ENCODE results near the gene NRDC. TPM values are rescaled to one million over a fixed set of nuclear protein-coding genes. Genes with fewer than 3 reads are reported as not detected.

The NRDC gene
- total and polyA plus RNA-seq, 2 of the 8 experiments (the other 6 are each of a cell fraction or from before 2014, with no cell fraction given) = 70.2 to 182 TPM

GRCh38 chr1:51741121-51741681, 137.3 kb downstream of the NRDC start (continued):
- TF ChIP-seq CHD7 (IDR thresholded peaks at IDR 0.05; ENCODE audit: insufficient replicate concordance, low read length) (no peak), POU5F1 (IDR thresholded peaks at IDR 0.05; ENCODE audit: low read depth, low read length) (no peak), GABPA (IDR thresholded peaks at IDR 0.05; ENCODE audit: borderline replicate concordance, insufficient read depth, low read length) (no peak), MAFK (IDR thresholded peaks at IDR 0.05; ENCODE audit: low read depth, low read length) (no peak), EGR1 (IDR thresholded peaks at IDR 0.05; ENCODE audit: borderline replicate concordance, low read depth, low read length) (no peak), SRF (IDR thresholded peaks at IDR 0.05; ENCODE audit: low read depth, low read length) (no peak), POLR2A (IDR thresholded peaks at IDR 0.05; ENCODE audit: control extremely low read depth in 1 of 2, low read depth in 2 of 2, low read length in 2 of 2) (no peak), HDAC6 (IDR thresholded peaks at IDR 0.05; ENCODE audit: low read depth, low read length) (no peak), TCF12 (IDR thresholded peaks at IDR 0.05; ENCODE audit: low read depth, low read length) (no peak), RXRA (IDR thresholded peaks at IDR 0.05; ENCODE audit: insufficient read depth, low read depth, low read length) (no peak), KDM4A (IDR thresholded peaks at IDR 0.05; ENCODE audit: low read depth, low read length, severe bottlenecking) (no peak), EP300 (IDR thresholded peaks at IDR 0.05; ENCODE audit: borderline replicate concordance in 1 of 2, low read depth in 2 of 2, low read length in 2 of 2) (no peak)

Data from H1 (cell line).